ENCODE results near the gene POLR1B. TPM values are rescaled to one million over a fixed set of nuclear protein-coding genes. Genes with fewer than 3 reads are reported as not detected.

The POLR1B gene
- total RNA-seq, 4 donors from 2014 or later = 10.0 to 12.4 (median 10.2) TPM

DNA sequence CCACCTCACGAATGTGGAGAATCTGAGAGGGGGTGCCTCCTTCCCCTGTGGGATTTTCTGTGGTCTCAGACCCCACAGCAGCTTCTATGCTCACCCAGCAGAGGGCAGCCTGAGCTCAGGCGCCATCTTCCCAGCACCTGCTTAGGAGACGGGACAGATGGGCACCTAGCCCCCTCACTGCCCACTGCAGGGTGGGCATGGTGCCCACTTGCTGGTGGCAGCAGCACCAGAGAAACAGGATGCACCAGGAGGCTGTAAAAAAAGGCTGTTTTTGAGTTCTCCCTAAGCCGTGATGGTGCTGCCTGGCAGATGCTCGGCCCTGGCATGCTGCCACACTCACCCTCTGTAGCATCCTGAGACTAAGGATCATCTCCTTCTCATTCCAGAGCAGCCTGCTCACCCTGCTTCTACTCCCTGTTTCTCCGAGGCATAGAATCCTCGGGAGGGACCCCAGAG lies 84.4 kb downstream of the POLR1B start:
- peak in 1 of 2 donors; percentile 48 for TF ChIP-seq POLR2AphosphoS5 (IDR thresholded peaks at IDR 0.05)
- TF ChIP-seq, protein P1, sequence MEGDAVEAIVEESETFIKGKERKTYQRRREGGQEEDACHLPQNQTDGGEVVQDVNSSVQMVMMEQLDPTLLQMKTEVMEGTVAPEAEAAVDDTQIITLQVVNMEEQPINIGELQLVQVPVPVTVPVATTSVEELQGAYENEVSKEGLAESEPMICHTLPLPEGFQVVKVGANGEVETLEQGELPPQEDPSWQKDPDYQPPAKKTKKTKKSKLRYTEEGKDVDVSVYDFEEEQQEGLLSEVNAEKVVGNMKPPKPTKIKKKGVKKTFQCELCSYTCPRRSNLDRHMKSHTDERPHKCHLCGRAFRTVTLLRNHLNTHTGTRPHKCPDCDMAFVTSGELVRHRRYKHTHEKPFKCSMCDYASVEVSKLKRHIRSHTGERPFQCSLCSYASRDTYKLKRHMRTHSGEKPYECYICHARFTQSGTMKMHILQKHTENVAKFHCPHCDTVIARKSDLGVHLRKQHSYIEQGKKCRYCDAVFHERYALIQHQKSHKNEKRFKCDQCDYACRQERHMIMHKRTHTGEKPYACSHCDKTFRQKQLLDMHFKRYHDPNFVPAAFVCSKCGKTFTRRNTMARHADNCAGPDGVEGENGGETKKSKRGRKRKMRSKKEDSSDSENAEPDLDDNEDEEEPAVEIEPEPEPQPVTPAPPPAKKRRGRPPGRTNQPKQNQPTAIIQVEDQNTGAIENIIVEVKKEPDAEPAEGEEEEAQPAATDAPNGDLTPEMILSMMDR (IDR thresholded peaks at IDR 0.05) = peak; percentile 75 to 83 (median 82)
- TF ChIP-seq POLR2A (IDR thresholded peaks at IDR 0.05; ENCODE audit: low read depth) = no peak
- intact Hi-C loops (cut with DNase I) = loop anchor here (2.0 kb wide), 2 partner anchors 64 to 100 kb away; no protein-coding TSS in a partner anchor
- H3K27ac ChIP-seq (replicated peaks in 1 of 4) = peak overlapping the region; percentile 46 to 77 (median 68)
- H3K4me1 ChIP-seq = peaks cover 18 to 37% (median 27%) of the 10 kb centered on the region in 4 donors
- no peaks in the 10 kb centered on the region for H3K27me3 ChIP-seq
- no peaks in the 10 kb centered on the region for H3K9me3 ChIP-seq
- 2% methylated on average over 6 of the region's 7 CpGs for WGBS
- no peaks in the 10 kb centered on the region for H3K36me3 ChIP-seq
- peak overlapping the region; percentile 20 to 51 (median 33) for H3K4me3 ChIP-seq
- no peak for DNase-seq (ENCODE audit: extremely low spot score)

Small RNA genes within 50 kb of the gene (small RNA-seq; reads per million reads assigned to genes)
- gene RF00019 = 0 reads per million in 3 donors

Other genes with a start within 250 kb of the POLR1B start
- gene RGPD8, start 108.8 kb upstream of the POLR1B start, total RNA-seq = 10 to 100 TPM; 11.6 to 24.5 (median 15.3) TPM
- 10 to 100 TPM; 25.8 to 29.2 (median 27.3) TPM for gene TTL, start 60.3 kb upstream of the POLR1B start, total RNA-seq
- 10 to 100 TPM; 12.0 to 21.9 (median 16.1) TPM for gene CHCHD5, start 42.1 kb downstream of the POLR1B start, total RNA-seq
- 10 to 100 TPM; 12.0 to 34.1 (median 14.9) TPM for gene SLC20A1, start 103.5 kb downstream of the POLR1B start, total RNA-seq
- not detected for gene NT5DC4, start 178.6 kb downstream of the POLR1B start, total RNA-seq
- gene CKAP2L, start 222.1 kb downstream of the POLR1B start, total RNA-seq = 1 to 10 TPM in 1 of 4 donors, under 1 TPM in 2, not detected in 1; 0.23 to 1.5 (median 0.91) TPM
- under 1 TPM in 1 of 4 donors, not detected in 3; 0.13 TPM for gene IL1A, start 242.0 kb downstream of the POLR1B start, total RNA-seq